ENCODE measurements around the gene FAM83F. TPM values are rescaled to one million over a fixed set of nuclear protein-coding genes. Genes with fewer than 3 reads are reported as not detected.

The FAM83F gene
- total and polyA plus RNA-seq, 10 of the 15 experiments (the other 5 are each of a cell fraction or from before 2014, with no cell fraction given), result 0.01 to 0.05 (median 0.01) TPM; not detected in 7

- TF ChIP-seq USF1 (IDR thresholded peaks at IDR 0.05; ENCODE audit: borderline replicate concordance, extremely low read length, insufficient read depth, low read depth, low read length) (no peak), POU2F2 (IDR thresholded peaks at IDR 0.05; ENCODE audit: borderline replicate concordance, low read depth, low read length) (no peak)
Measured at GRCh38 chr22:40022536-40023240, 27.9 kb downstream of the FAM83F start (continued).

GRCh38 chr22:40023341-40023841, 28.6 kb downstream of the FAM83F start:
- Histone ChIP-seq H3K9ac (ENCODE audit: control insufficient read depth, insufficient read depth, low read length) (no peak overlapping the region), H3K4me2 (ENCODE audit: control insufficient read depth, insufficient read depth) (no peak overlapping the region), H2AFZ (ENCODE audit: control insufficient read depth, low read depth, low read length) (no peak overlapping the region), H4K20me1 (ENCODE audit: control insufficient read depth, insufficient read depth) (no peaks in the 10 kb centered on the region), H3K4me1 (ENCODE audit: control insufficient read depth, insufficient read depth, low read length) (no peaks in the 10 kb centered on the region), H3K79me2 (ENCODE audit: control insufficient read depth, insufficient read depth, low read length) (no peaks in the 10 kb centered on the region), H3K27ac (ENCODE audit: control insufficient read depth, insufficient read depth) (no peak overlapping the region), H3K27me3 (replicated peaks in 1 of 2; ENCODE audit: control insufficient read depth in 2 of 2, insufficient read depth in 2 of 2, low read length in 1 of 2) (peaks cover 0 to 1% of the 10 kb centered on the region in 2 experiments; a peak in 2 of 4 replicates), H3K9me3 (replicated peaks; ENCODE audit: control insufficient read depth, insufficient read depth, low read length) (no peaks in the 10 kb centered on the region), H3K36me3 (ENCODE audit: control insufficient read depth in 2 of 2, insufficient read depth in 2 of 2, low read length in 1 of 2) (no peaks in the 10 kb centered on the region), H3K4me3 (no peak overlapping the region)
- no TSS peak for BruUV-seq (replicated peaks)
- POLR2A ChIA-PET, result interaction anchor here (0.6 to 1.0 kb wide), 2 partner anchors 469 to 489 kb away, joined by 3 read pairs; no protein-coding TSS in a partner anchor
- RAD21 ChIA-PET (ENCODE audit: unreplicated experiment), result interaction anchor here (0.7 to 4.1 kb wide), 18 partner anchors 7 to 489 kb away, joined by 3 to 48 read pairs (median 6); partner anchors contain the start of genes GRAP2 and RPS19BP1
- SMC1A ChIA-PET (ENCODE audit: uncharacterized antibody, unreplicated experiment), result interaction anchor here (1.4 to 3.6 kb wide), 20 partner anchors 13 to 527 kb away, joined by 3 to 31 read pairs (median 10); partner anchors contain the start of gene RPS19BP1
- DNase-seq (ENCODE audit: low read depth, low spot score), result no peak
- FAIRE-seq, result no peak
- in situ Hi-C loops (cut with MboI) (no loop called here), intact Hi-C loops (cut with micrococcal nuclease; ENCODE audit: unreplicated experiment) (loop anchor here (5.0 to 10.0 kb wide), 3 partner anchors 89 to 486 kb away; no protein-coding TSS in a partner anchor)
- no peak for ATAC-seq
- WGBS (ENCODE audit: insufficient coverage, insufficient replicate concordance, low lambda C conversion rate, missing lambda C conversion rate), result 52% methylated on average over 14 of the region's 16 CpGs
- CTCF ChIA-PET, result interaction anchor here (0.7 to 6.6 kb wide), 27 partner anchors 12 to 694 kb away, joined by 3 to 157 read pairs (median 9); no protein-coding TSS in a partner anchor
- no peak for TF ChIP-seq ZNF622 (IDR thresholded peaks at IDR 0.05)
- no peak for TF ChIP-seq IKZF1 (conservative IDR thresholded peaks at IDR 0.05)
- no peak for TF ChIP-seq CHD2 (IDR thresholded peaks at IDR 0.05; ENCODE audit: borderline replicate concordance, low read depth, low read length)
- TF ChIP-seq SIN3A (IDR thresholded peaks at IDR 0.05; ENCODE audit: low read depth, low read length), result no peak
- no peak for TF ChIP-seq MLLT1 (IDR thresholded peaks at IDR 0.05)
- no peak for TF ChIP-seq E2F4 (IDR thresholded peaks at IDR 0.05; ENCODE audit: low read depth, low read length)
- TF ChIP-seq PKNOX1 (IDR thresholded peaks at IDR 0.05), result no peak
- no peak for TF ChIP-seq TARDBP (IDR thresholded peaks at IDR 0.05; ENCODE audit: borderline replicate concordance)
- TF ChIP-seq BMI1 (IDR thresholded peaks at IDR 0.05; ENCODE audit: borderline replicate concordance), result no peak
- TF ChIP-seq HCFC1 (IDR thresholded peaks at IDR 0.05; ENCODE audit: low read length), result no peak
- TF ChIP-seq USF1 (IDR thresholded peaks at IDR 0.05; ENCODE audit: borderline replicate concordance, extremely low read length, insufficient read depth, low read depth, low read length), result no peak

Data from GM12878 (cell line).